ENCODE measurements around the gene CLC. TPM values are rescaled to one million over a fixed set of nuclear protein-coding genes. Genes with fewer than 3 reads are reported as not detected.

CLC gene
- total RNA-seq = not detected

DNA sequence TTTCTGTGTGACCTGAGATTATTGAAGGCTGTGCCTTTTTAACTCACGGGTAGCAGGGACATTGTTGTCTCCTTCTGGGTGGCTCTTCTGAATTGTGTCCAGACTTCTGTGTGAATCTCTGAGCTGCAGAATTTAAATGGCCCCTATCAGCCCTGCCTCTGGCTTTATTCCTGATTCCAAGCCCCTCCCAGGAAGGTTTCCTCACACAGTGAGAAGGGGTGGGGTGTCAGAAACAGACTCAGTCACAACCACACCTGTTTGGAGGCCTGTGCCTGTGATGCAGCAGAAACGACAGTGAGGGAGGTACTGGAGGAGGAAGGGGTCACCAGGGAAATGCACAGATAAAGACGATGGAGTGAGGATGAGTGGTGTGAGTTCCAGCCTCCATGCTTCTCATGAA, at the start of gene CLC:
Gene CLC, minus strand, starts transcription at position 139 of the 400 bp plus-strand sequence. Its CDS starts 77 bp downstream, at position 62.

DNA sequence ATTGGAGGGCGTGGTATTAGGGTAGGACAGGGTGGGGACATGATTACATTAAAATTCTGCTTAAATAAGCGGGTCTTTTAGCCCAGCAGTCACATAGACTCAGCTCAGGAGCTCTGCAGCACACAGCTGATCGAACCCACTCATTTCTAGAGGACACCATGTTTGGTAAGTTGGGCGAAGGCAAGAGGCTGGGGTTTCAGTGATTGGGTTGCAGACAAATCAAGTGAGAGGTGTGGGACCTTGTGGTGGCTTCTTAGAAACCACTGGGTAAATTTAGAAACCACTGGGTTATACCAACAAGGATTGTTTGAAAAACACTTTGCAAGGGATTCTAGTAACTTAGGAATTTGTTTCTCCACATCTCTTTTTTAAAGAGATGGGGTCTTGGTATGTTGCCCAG, 40.9 kb upstream of the CLC start, which contains the start of gene LEUTX:
Gene LEUTX, plus strand, starts transcription at position 92 of the 400 bp plus-strand sequence. Its CDS starts 67 bp downstream, at position 159.

DNA sequence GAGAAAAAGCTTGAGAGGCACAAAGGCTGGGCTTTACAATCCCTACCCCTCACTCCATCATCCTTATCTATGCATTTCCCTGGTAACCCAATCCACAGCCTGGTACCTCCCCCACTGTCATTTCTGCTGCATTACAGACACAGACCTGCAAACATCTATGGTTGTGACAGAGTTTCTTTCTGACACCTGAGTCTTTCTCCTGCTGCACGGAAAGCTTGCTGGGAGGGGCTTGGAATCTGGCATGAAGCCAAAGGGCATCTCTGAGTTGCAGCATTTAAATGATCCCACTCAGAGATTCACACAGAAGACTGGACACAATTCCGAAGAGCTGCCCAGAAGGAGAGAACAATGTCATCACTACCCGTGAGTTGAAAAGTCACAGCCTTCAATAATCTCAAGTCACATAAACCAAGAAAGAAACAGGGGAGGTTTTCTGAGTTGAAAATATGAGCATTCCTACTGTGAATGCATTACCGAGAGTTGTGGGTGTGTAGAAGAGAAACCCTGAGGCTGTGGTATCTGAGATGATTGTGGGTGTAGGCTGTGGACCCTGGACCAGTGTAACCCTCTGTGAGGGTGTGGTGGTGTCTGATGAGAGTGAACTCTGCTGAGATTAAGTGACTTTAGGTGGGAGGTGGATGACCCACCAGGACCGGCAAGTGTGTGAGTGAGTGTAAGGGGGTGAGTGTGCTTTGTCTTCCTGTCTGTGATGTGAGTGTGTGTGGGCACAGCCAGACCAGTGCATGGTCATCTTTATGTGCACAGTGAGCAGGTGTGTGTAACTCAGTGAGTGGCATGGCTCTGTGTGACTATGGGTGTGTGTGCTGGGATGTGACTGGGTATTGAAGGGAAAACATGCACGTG, 33.4 kb downstream of the CLC start, which contains the start of gene LGALS14:
Gene LGALS14, plus strand, starts transcription at position 301 of the 864 bp plus-strand sequence. Its CDS starts 48 bp downstream, at position 349.

Other genes starting within 250 kb of the CLC start
- 9.5 TPM for gene DLL3, start 239.1 kb downstream of the CLC start, total RNA-seq
- 1.7 TPM for gene SELENOV, start 222.9 kb downstream of the CLC start, total RNA-seq
- gene EID2B, start 205.2 kb downstream of the CLC start, total RNA-seq = 14.8 TPM
- 14.2 TPM for gene EID2, start 197.9 kb downstream of the CLC start, total RNA-seq
- gene LGALS13, start 135.5 kb downstream of the CLC start, total RNA-seq = not detected
- not detected for gene LGALS16, start 82.1 kb downstream of the CLC start, total RNA-seq
- gene LGALS14, start 33.5 kb downstream of the CLC start, total RNA-seq = not detected
- not detected for gene LEUTX, start 40.8 kb upstream of the CLC start, total RNA-seq
- gene DYRK1B, start 96.1 kb upstream of the CLC start, total RNA-seq = 29.4 TPM
- 143 TPM for gene FBL, start 108.3 kb upstream of the CLC start, total RNA-seq
- 3.5 TPM for gene FCGBP, start 196.6 kb upstream of the CLC start, total RNA-seq
- gene PSMC4, start 233.1 kb upstream of the CLC start, total RNA-seq = 64.5 TPM

Data from camera-type eye (tissue), 1 donor.